Lung (tissue), 12 donors: ENCODE measurements around the gene PCED1A. TPM values are rescaled to one million over a fixed set of nuclear protein-coding genes. Genes with fewer than 3 reads are reported as not detected.

Source experiments
- ATAC-seq: fragments of 200-7000 bp; cut with Tn5 transposase; one replicate; pipeline ENCODE4 v1.9.1; 2020; ENCODE audit warnings: moderate number of reproducible peaks; ENCODE audit not compliant: insufficient read depth, low FRiP score
- DNase-seq, 3 donors: peaks; one replicate each; pipeline ENCODE4 v3.0.0-alpha.2; 2013 to 2017
- H3K27ac ChIP-seq, 2 donors: one replicate each; pipeline ENCODE4 v1.5.1; 2013; ENCODE audit warnings: mild to moderate bottlenecking in 2 of 2, moderate library complexity in 2 of 2, control low read depth in 1 of 2, inconsistent platforms in 1 of 2, low read depth in 1 of 2, low read length in 1 of 2
- H3K27me3 ChIP-seq, 3 donors: one replicate each; pipeline ENCODE4 v1.5.1; 2013; ENCODE audit warnings: low read length in 2 of 3; ENCODE audit not compliant: control insufficient read depth in 3 of 3, insufficient read depth in 3 of 3
- H3K36me3 ChIP-seq, 4 donors: one replicate each; pipeline ENCODE4 v1.5.1; 2013; ENCODE audit warnings: low read length in 4 of 4, mild to moderate bottlenecking in 1 of 4, moderate library complexity in 1 of 4; ENCODE audit not compliant: control insufficient read depth in 4 of 4, insufficient read depth in 4 of 4
- H3K4me1 ChIP-seq, 5 donors: one replicate each; pipeline ENCODE4 v1.5.1; 2013; ENCODE audit warnings: low read length in 5 of 5, mild to moderate bottlenecking in 2 of 5, moderate library complexity in 1 of 5; ENCODE audit not compliant: control insufficient read depth in 5 of 5, insufficient read depth in 5 of 5
- H3K4me3 ChIP-seq: one replicate; pipeline ENCODE4 v1.5.1; 2013; ENCODE audit warnings: mild to moderate bottlenecking, control low read depth, moderate library complexity
- H3K9ac ChIP-seq, 2 donors: one replicate each; pipeline ENCODE4 v1.5.1; 2013; ENCODE audit warnings: low read length in 2 of 2, control low read depth in 1 of 2; ENCODE audit not compliant: insufficient read depth in 1 of 2
- H3K9me3 ChIP-seq, 4 donors: one replicate each; pipeline ENCODE4 v1.5.1; 2013; ENCODE audit warnings: low read length in 3 of 4, mild to moderate bottlenecking in 1 of 4, moderate library complexity in 1 of 4; ENCODE audit not compliant: control insufficient read depth in 4 of 4, insufficient read depth in 3 of 4
- CTCF ChIP-seq: IDR thresholded peaks from 2 replicates; pipeline ENCODE4 v1.5.1; 2012; ENCODE audit warnings: mild to moderate bottlenecking; ENCODE audit errors: control extremely low read depth, extremely low read depth
- WGBS, 2 donors: extraction: QIAGEN DNeasy Blood & Tissue Kit; methylation state at CpG; one replicate each; pipeline ENCODE4 v1.1.7; 2013; 5-methylcytosine and 5-hydroxymethylcytosine counted together
- polyA plus RNA-seq, 2 donors: library from polyadenylated mRNA; stranded (reverse); fragments of 200-250 nt; gene quantifications; one replicate each; pipeline ENCODE4 v1.2.1, GENCODE V29; 2013
- total RNA-seq, 2 donors: library from RNA; depleted of rRNA in 1 of 2; stranded (reverse); fragments of >200 nt in 1 of 2; gene quantifications; one replicate each; pipeline ENCODE4 v1.2.1, GENCODE V29; 2014 to 2021
- donor health status: control.
- donor health status: control.
- donor health status: Bipolar disorder and iron deficiency.
- donor health status: healthy.
- donor health status: DM: yes; HTN: yes; CAD: no.

Gene PCED1A
- total and polyA plus RNA-seq, 4 donors, result 26.2 to 40.4 (median 35.1) TPM

- peaks cover 0 to 3% (median 0%) of the 10 kb centered on the region in 4 donors for H3K9me3 ChIP-seq
- peaks cover 0 to 6% (median 0%) of the 10 kb centered on the region in 3 donors for H3K27me3 ChIP-seq
- TF ChIP-seq CTCF, result no peak
- WGBS, 2 donors, result 90 to 94% methylated on average over 6 of the region's 6 CpGs
- no peaks in the 10 kb centered on the region for H3K4me1 ChIP-seq
- H3K9ac ChIP-seq, result no peak overlapping the region
- H3K4me3 ChIP-seq, result no peak overlapping the region
- H3K27ac ChIP-seq, result no peak overlapping the region
- no peak for DNase-seq
- peaks cover 0 to 12% (median 3%) of the 10 kb centered on the region in 4 donors for H3K36me3 ChIP-seq
- ATAC-seq, result no peak
Measured at GRCh38 chr20:2793471-2793870, 47.0 kb downstream of the PCED1A start.

Other genes starting within 250 kb of the PCED1A start
- 100 to 1,000 TPM in 1 of 2 donors, 10 to 100 TPM in 1; 73.3 to 138 TPM for gene NOP56, start 188.0 kb downstream of the PCED1A start, total RNA-seq
- 100 to 1,000 TPM; 109 to 114 TPM for gene NOP56, start 188.0 kb downstream of the PCED1A start, polyA plus RNA-seq
- 10 to 100 TPM; 67.9 to 72.4 TPM for gene IDH3B, start 176.4 kb downstream of the PCED1A start, total RNA-seq
- gene IDH3B, start 176.4 kb downstream of the PCED1A start, polyA plus RNA-seq, result 10 to 100 TPM; 65.3 to 83.1 TPM
- 10 to 100 TPM in 1 of 2 donors, 1 to 10 TPM in 1; 8.2 to 15.8 TPM for gene EBF4, start 147.9 kb downstream of the PCED1A start, total RNA-seq
- 1 to 10 TPM; 5.8 to 6.5 TPM for gene EBF4, start 147.9 kb downstream of the PCED1A start, polyA plus RNA-seq
- 10 to 100 TPM in 1 of 2 donors, 1 to 10 TPM in 1; 5.1 to 29.1 TPM for gene CPXM1, start 40.0 kb downstream of the PCED1A start, total RNA-seq
- gene CPXM1, start 40.0 kb downstream of the PCED1A start, polyA plus RNA-seq, result 1 to 10 TPM; 1.5 to 3.3 TPM
- gene C20orf141, start 25.7 kb downstream of the PCED1A start, total RNA-seq, result not detected
- gene C20orf141, start 25.7 kb downstream of the PCED1A start, polyA plus RNA-seq, result not detected
- gene TMEM239, start 24.3 kb downstream of the PCED1A start, total RNA-seq, result not detected
- not detected for gene TMEM239, start 24.3 kb downstream of the PCED1A start, polyA plus RNA-seq
- gene VPS16, start 90 bp upstream of the PCED1A start, total RNA-seq, result 10 to 100 TPM; 26.1 to 44.1 TPM
- 10 to 100 TPM; 41.0 to 53.4 TPM for gene VPS16, start 90 bp upstream of the PCED1A start, polyA plus RNA-seq
- gene PTPRA, start 32.8 kb upstream of the PCED1A start, total RNA-seq, result 10 to 100 TPM; 47.8 to 92.1 TPM
- 10 to 100 TPM; 17.8 to 32.3 TPM for gene PTPRA, start 32.8 kb upstream of the PCED1A start, polyA plus RNA-seq
- gene GNRH2, start 203.0 kb upstream of the PCED1A start, total RNA-seq, result under 1 TPM in 1 of 2 donors, not detected in 1; 0.46 TPM
- gene GNRH2, start 203.0 kb upstream of the PCED1A start, polyA plus RNA-seq, result under 1 TPM; 0.14 to 0.16 TPM
- gene MRPS26, start 205.4 kb upstream of the PCED1A start, total RNA-seq, result 10 to 100 TPM; 29.8 to 47.1 TPM
- 10 to 100 TPM; 67.5 to 67.8 TPM for gene MRPS26, start 205.4 kb upstream of the PCED1A start, polyA plus RNA-seq
- gene OXT, start 231.0 kb upstream of the PCED1A start, total RNA-seq, result not detected
- not detected for gene OXT, start 231.0 kb upstream of the PCED1A start, polyA plus RNA-seq
- not detected for gene AVP, start 244.1 kb upstream of the PCED1A start, total RNA-seq
- not detected for gene AVP, start 244.1 kb upstream of the PCED1A start, polyA plus RNA-seq